DMS79 treated with DMSO at 0.1 percent for 48 hours (cell line): Measurements from ENCODE around the gene TMEM255B.
"Not testable (repeated sequence)": the region's sequence is repeated elsewhere in the genome, so short reads cannot be mapped to it uniquely, and the experiment has no call there.

Experiments
- DNase-seq: peaks from one replicate; lab custom pipeline; 2025; lab: John Stamatoyannopoulos, UW

The TMEM255B gene

DNA sequence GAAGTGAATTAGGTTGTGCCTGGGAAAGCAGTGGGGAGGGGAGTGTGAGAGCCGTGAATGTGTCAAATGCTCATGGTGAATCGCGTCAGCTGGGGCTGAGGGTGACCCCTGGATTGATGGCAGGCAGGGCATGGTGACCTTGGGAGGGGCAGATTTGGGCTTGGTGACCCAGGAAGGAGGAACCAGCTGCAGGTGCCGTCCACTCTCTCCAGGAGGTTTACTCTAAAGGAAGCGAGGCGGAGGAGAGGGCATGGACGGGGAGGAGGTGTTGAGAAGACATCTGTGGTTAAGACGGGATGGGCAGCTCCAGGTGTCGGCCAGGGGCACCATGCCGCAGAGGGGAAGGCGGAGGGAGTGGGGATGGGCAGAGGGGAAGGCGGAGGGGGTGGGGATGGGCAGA lies 28.7 kb downstream of the TMEM255B start:
- no peak for DNase-seq

GRCh38 chr13:113788413-113789135 lies 29.5 kb downstream of the TMEM255B start:
- no peak for DNase-seq

DNA sequence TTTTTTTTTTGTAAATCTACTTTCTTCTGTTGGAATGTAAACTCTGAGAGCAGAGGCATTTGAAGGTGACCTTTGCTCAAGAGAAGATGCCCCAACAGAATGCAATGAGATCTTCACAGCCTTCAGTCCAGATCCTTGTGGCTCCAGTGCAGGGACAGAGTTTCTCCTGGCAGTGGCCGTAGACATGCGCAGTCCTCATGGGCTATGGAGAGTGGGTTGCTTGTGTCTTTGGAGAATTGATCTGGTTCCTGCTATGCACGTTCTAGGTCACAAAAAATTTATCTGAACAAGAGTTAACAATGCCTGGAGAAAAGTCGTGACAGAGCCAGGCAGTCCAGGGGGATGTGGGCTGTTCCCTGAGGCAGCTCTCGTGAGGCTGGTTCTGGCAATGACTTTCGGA lies 30.1 kb downstream of the TMEM255B start:
- no peak for DNase-seq

- not testable (repeated sequence) for DNase-seq
These were observed 30.9 kb downstream of the TMEM255B start for GRCh38 chr13:113789931-113790330.

GRCh38 chr13:113791226-113791625 lies 32.2 kb downstream of the TMEM255B start:
- no peak for DNase-seq

GRCh38 chr13:113791761-113792160 lies 32.7 kb downstream of the TMEM255B start:
- DNase-seq = no peak

DNA sequence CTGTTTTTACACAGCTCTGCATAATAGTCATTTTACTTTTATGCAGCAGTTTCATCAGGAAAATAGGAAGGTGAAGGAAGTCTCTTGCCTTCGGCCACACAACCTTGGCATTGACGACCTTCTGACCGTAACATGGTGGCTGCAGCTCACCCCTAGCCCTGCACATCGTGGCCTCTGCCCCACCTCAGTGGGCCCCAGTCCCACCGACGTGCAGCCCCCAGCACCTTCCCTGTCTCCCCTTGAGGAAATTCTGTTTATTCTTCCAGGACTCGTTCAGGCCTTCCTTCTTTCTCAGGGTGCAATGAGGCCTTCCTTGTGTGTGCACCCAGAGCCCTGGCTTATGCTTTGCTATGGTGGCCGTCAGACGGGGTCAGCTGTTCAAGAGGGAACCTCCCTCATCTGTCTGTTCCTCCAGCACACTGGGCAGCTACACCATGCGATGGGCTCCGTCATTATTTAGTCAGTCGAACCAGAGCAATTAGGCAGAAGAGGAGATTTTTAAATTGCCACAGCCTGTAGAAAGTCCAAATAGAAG lies 33.3 kb downstream of the TMEM255B start:
- DNase-seq = no peak

DNA sequence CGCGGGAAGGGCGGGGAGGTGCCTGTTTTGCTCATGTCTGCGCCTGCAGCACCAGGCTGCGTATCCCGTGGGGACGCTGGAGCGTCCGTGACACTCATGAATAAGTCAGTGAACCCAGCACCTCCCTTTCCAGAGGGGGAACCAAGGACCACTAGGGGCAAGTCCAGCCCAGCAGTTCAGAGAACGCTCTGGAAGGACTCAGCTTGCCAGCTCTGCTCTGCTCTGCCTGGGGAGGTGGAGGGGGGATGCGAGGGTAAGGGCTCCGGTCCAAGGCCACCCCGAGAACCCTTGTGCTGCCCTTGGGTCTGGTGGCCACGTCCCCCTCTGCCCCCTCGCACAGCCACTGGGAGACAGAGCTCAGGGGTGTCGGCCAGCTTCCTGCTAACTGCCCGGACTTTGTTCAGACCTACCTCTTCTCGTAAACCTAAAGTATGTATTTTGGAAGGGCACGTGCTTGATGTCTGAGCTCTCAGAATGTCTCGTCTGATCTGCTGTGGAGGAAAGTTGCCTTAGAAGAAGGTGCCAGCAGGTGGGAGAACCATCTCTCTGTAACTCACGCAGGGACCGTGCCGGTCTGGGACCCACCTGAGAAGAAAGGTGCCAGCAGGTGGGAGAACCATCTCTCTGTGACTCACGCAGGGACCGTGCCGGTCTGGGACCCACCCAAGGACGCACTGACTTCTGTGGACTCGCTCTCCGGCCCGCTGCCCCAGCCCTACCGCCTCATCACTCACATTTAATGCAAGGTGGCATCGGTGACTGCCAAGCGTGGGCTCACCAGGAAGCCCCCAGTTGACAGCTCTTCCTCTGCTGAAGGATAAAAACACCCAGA lies 34.1 kb downstream of the TMEM255B start:
- no peak for DNase-seq

GRCh38 chr13:113793718-113794085 lies 34.7 kb downstream of the TMEM255B start:
- DNase-seq = no peak

DNA sequence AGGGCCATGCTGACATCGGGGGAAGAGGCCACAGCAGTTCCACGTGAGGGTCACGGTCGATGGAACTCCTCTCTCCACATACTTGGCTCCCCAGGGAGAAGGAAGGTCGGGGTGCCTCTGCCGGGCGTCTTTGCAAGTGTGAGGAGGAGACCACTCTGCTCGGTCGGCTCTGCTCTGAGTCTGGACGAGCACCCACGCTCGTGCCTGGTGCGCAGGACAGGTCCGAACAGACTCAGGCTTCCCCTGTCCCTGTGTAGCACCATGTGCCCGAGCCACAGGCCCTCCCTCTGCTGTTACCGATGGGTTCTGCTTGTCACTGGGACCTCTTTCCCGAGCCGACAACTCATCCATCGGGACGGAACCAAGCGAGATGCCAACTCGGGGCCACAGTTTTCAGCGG lies 35.1 kb downstream of the TMEM255B start:
- DNase-seq = no peak

GRCh38 chr13:113794764-113795173 lies 35.7 kb downstream of the TMEM255B start:
- no peak for DNase-seq

- not testable (repeated sequence) for DNase-seq
These were observed 36.3 kb downstream of the TMEM255B start for GRCh38 chr13:113795362-113795761.

GRCh38 chr13:113796211-113796963 lies 37.4 kb downstream of the TMEM255B start:
- no peak for DNase-seq

DNA sequence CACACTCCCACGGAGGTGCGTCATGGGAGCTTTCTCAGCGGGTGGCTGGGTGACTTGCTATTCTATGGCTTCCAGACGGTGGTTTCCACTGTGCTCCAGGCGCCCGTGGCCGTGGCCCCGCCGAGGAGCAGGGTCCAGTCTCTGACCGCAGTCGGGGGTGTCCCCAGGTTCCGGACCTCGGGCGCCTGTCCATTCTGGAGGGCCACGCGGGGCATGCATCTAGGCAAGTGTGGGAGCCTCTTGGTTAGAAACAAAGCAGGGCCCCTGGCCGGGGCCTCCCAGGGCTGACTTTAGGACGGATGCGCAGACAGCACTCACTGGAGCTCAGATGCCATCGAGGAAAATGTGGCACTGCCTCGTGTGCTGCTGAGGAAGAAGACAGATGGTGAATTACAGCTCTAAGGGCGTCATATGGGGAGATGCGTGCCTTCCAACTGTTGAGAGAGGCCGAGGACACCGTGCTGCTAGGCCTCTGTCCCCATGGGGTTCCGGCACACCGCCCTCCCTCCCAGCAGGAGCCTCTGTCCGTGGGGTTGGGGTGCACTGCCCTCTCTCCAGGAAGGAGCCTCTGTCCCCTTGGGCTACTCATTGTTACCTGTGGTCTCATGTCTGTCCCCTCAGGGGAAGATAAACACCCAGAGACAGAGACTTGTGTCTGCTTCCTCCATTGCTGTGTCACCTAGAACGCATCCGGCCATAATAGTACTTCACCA lies 38.1 kb downstream of the TMEM255B start:
- no peak for DNase-seq

GRCh38 chr13:113798200-113798811 lies 39.3 kb downstream of the TMEM255B start:
- no peak for DNase-seq

DNA sequence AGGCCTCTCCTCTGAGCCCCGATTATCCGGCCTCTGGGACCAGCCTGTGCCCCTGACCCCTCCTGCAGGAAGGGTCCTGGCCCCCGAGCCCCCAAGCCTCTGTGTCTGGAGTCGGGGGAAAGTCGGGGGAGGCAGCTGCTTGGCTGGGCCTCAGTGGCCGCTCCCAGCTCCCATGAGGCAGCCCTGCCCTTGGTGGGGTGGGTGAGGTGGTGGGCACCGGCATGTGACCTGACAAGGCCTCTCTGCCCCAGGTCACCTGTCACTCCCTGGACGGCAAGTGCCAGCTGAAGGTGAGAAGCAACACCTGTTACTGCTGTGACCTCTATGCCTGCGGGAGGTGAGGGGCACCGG lies 41.5 kb downstream of the TMEM255B start:
- DNase-seq = no peak

DNA sequence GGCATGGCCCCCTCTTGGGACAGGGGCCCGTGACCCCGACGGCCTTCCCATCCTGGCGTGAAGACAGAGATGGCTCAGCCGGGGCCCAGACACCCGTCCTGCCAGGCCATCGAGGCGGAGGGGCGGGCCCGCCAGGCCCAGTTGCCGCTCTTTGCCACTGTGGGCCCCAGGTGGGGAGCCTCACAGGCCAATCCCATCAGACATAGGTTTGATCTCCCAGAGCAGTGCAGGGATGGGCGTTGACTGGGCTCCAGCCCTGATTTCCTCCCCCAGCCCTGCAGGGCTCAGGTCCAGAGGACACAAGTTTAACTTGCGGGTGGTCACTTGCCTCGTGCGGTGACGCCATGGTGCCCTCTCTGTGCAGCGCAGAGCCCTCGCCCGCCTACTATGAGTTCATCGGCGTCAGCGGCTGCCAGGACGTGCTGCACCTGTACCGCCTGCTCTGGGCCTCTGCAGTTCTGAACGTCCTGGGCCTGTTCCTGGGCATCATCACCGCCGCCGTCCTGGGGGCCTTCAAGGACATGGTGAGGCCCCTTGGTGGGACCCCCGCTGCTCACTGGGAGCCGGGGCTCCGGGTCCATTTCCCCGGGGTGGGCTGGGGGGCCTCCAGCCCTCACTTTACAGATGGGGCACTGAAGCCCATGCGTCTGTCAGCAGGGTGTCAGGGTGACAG lies 42.4 kb downstream of the TMEM255B start:
- DNase-seq = no peak

DNA sequence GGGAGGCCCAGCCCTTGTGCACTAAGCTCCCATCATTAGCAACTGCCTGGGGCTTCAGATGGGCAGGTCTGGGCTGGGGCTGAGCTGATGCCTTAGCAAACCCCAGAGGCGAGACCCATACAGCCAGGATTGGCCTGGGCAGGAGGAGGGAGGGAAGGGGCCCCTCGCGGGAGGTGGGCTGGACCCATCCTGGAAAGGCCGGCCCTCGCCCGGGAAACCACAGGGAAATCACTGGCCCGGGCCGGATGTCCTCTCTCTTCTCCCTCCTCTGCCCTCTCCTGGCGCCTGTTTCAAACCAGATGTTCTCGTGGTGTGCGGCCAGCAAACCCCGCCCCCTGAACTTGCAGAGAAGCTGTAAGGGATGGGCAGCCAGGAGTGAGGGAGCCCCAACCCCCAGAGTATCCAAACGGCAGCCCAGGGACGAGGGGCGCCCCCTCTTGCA lies 43.1 kb downstream of the TMEM255B start:
- no peak for DNase-seq

DNA sequence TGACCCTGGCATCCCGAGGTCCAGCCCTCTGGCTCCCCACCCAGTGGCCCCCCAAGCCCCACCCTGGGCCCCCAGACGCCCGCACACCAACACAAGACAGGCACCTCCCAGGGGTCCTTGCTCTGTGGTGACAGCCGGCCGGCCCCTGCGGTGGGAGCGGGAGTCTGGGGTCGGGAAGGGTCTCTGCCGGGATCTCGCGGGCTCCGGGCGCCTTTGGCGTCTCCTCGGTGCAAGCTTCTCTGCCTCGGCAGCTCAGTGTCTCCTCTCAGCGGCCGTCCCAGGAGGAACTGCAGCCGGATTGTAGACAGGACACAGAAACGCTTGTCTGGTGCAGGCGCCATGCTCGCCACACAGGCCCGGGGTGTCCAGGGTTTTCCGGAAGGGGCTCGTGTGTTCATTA lies 43.7 kb downstream of the TMEM255B start:
- no peak for DNase-seq

DNA sequence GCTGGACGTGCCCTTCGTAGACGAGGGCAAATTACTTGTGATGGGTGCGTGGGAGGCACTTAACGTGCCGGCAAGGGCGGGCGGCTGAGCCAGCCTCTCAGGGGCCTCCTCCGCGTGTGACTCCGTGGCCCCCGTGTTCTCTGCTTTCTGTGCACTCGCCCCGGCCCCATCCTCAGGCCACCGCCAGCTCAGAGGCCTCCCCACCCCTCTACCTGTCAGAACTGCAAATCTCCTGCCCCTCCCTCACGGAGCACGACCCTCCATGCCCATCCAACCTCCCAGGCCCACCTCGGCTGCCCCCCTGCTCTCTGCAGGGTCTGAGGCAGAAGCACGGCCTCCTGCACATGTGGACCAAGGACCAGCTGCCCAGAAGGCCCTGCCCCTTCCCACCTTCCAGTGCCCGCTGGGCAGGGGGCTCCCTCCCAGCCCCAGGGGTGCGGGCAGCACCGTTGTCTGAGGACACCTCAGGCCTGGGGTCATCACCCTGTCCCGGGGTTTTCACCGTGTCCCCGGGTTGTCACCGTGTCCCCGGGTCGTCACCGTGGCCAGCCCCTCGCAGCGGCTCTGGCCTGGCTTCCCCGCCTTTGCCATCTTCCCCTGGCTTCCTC lies 44.5 kb downstream of the TMEM255B start:
- DNase-seq = no peak
